Mucosa of descending colon (tissue), 3 donors: ENCODE data around the gene SULF2. TPM values are rescaled to one million over a fixed set of nuclear protein-coding genes. Genes with fewer than 3 reads are reported as not detected.
A peak's percentile ranks its signal among the peaks of the same experiment; 100 is the strongest.

Source experiments
- ATAC-seq: fragments of 200-7000 bp; cut with Tn5 transposase; one replicate; pipeline ENCODE4 v1.9.1; 2020; ENCODE audit warnings: mild to moderate bottlenecking, moderate library complexity
- DNase-seq, 3 donors: peaks; one replicate each; pipeline ENCODE4 v3.0.0-alpha.2; 2020
- H3K36me3 ChIP-seq: fragments of 200-600 bp; one replicate; pipeline ENCODE4 v1.8.0; 2021; ENCODE audit warnings: low read depth, mild to moderate bottlenecking
- H3K4me1 ChIP-seq: fragments of 200-600 bp; one replicate; pipeline ENCODE4 v1.8.0; 2021; ENCODE audit warnings: low read depth, mild to moderate bottlenecking
- H3K4me3 ChIP-seq: fragments of 200-600 bp; one replicate; pipeline ENCODE4 v1.8.0; 2021; ENCODE audit warnings: mild to moderate bottlenecking
- H3K9me3 ChIP-seq: fragments of 200-600 bp; one replicate; pipeline ENCODE4 v1.8.0; 2021; ENCODE audit warnings: mild to moderate bottlenecking
- CTCF ChIP-seq: fragments of 200-600 bp; IDR thresholded peaks from one replicate; pipeline ENCODE4 v1.8.0; 2022; ENCODE audit warnings: antibody characterized with exemption, mild to moderate bottlenecking
- intact Hi-C, 2 donors: fragments of 100-400 bp; cut with DNase I in 1 of 2; cut with micrococcal nuclease in 1 of 2; formaldehyde crosslinking; loops; one replicate each; pipeline versions ENCODE4 v1.11.0 to v1.11.1; 2022; cut with DNase I, micrococcal nuclease
- total RNA-seq, 3 donors: library from RNA; stranded (reverse); fragmentation: NEBNext Ultra II Directional in 2 of 3; extraction: Animal tissue kit (Norgen Biotek cat#: 25700) in 2 of 3; gene quantifications; one replicate each; pipeline versions ENCODE4 v1.2.1 to v1.2.4, GENCODE V29; 2021 to 2023
- donor health status: DM: no; HTN: no; CAD: no; lungs with moderate emphysema.
- donor health status: DM: no; HTN: no; CAD: no.
- donor health status: DM: no; HTN: yes; CAD: no.

The SULF2 gene
- total RNA-seq, 3 donors from 2014 or later = 102 to 181 (median 144) TPM

- no peaks in the 10 kb centered on the region for H3K36me3 ChIP-seq
- intact Hi-C loops = no loop called here
- TF ChIP-seq CTCF = no peak
- no peaks in the 10 kb centered on the region for H3K9me3 ChIP-seq
- no peak for DNase-seq
- no peaks in the 10 kb centered on the region for H3K4me1 ChIP-seq
- H3K4me3 ChIP-seq = no peak overlapping the region
- no peak for ATAC-seq
These were observed 31.5 kb downstream of the SULF2 start for GRCh38 chr20:47753576-47754387.

DNA sequence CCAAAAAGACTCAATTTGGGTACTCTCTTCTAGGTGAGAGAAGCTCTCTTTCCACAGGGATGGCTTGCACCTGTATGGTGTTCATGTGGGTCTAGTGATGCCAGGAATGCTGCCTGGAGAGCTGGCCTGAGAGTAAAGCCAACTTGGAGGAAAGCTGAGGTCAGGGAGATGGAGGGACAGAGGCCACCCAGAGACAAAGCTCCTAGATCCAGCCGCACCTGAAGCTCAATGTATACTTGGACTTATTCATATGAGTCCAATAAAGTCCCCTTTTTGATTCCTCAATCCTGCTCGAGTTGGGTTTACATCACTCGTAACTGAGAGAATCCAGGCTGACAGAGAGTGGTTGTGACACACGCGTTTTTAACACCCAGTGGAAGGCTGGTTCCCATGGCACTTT, 33.8 kb downstream of the SULF2 start:
- ATAC-seq = no peak
- Histone ChIP-seq H3K36me3 (no peaks in the 10 kb centered on the region), H3K4me3 (no peak overlapping the region), H3K4me1 (no peaks in the 10 kb centered on the region), H3K9me3 (no peaks in the 10 kb centered on the region)
- intact Hi-C loops = no loop called here
- no peak for DNase-seq
- no peak for TF ChIP-seq CTCF

- TF ChIP-seq CTCF = no peak
- Histone ChIP-seq H3K4me3 (no peak overlapping the region), H3K36me3 (no peaks in the 10 kb centered on the region), H3K9me3 (no peaks in the 10 kb centered on the region), H3K4me1 (peaks cover 3% of the 10 kb centered on the region)
- intact Hi-C loops = no loop called here
- ATAC-seq = no peak
- no peak for DNase-seq
These were observed 35.9 kb downstream of the SULF2 start for GRCh38 chr20:47749339-47749738.

DNA sequence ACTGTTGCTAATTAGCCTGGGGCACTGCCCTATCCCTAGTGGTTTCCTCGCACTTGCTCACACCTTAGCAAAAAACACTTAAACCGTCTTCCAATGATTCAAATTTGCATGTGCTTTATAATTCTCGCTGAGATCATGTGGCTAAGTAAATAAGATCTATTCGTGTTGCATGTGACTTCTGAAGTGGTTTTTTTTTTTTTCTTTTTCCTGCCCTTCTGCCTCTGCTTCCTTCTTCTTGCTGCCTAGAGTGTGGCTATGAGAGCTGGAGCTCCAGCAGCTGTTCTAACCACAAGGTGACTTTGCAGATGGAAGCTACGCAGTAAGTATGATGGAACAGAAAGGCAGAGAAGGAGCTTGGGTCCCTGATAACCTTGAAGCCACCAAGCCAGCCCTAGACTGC, 36.5 kb downstream of the SULF2 start:
- no peak for DNase-seq
- no peak for TF ChIP-seq CTCF
- intact Hi-C loops = no loop called here
- ATAC-seq = peak; percentile 52
- peaks cover 3% of the 10 kb centered on the region for H3K4me1 ChIP-seq
- no peaks in the 10 kb centered on the region for H3K9me3 ChIP-seq
- no peaks in the 10 kb centered on the region for H3K36me3 ChIP-seq
- H3K4me3 ChIP-seq = no peak overlapping the region

DNA sequence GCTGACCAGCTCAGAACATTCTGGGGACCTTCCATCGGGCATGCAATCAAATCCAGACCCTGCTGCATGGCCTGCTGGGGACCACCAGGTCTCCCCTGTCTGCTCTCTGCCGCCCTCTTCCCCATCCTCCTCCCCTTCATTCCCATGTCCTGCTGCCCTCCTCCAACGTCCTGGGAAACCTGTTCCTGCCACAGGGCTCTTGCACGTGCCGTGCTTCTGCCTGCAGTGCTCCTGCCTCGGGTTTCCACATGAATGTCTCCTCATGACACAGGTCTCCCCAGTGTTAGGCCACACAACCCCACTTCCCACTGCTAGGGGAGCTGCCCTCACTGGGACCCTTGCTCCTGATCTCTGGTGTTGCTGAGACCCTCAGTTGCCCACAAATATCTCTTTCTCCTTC, 37.2 kb downstream of the SULF2 start:
- H3K36me3 ChIP-seq = no peaks in the 10 kb centered on the region
- intact Hi-C loops = no loop called here
- no peak for TF ChIP-seq CTCF
- no peaks in the 10 kb centered on the region for H3K9me3 ChIP-seq
- no peak overlapping the region for H3K4me3 ChIP-seq
- ATAC-seq (no peak), DNase-seq (no peak)
- H3K4me1 ChIP-seq = peaks cover 3% of the 10 kb centered on the region
